GM20000 (cell line): ENCODE data around the gene CPEB3.

Source experiments
- DNase-seq: peaks from one replicate; pipeline ENCODE4 v3.0.0; 2012; ENCODE audit warnings: low spot score
- TF ChIP-seq, protein P1 (sequence below): IDR thresholded peaks from 2 replicates; pipeline ENCODE4 v1.5.1; 2012; ENCODE audit warnings: mild to moderate bottlenecking, control low read depth; ENCODE audit errors: extremely low read depth, missing control alignments

Gene CPEB3

GRCh38 chr10:92108747-92109146, 182.1 kb downstream of the CPEB3 start:
- no peak for DNase-seq
- TF ChIP-seq, protein P1, sequence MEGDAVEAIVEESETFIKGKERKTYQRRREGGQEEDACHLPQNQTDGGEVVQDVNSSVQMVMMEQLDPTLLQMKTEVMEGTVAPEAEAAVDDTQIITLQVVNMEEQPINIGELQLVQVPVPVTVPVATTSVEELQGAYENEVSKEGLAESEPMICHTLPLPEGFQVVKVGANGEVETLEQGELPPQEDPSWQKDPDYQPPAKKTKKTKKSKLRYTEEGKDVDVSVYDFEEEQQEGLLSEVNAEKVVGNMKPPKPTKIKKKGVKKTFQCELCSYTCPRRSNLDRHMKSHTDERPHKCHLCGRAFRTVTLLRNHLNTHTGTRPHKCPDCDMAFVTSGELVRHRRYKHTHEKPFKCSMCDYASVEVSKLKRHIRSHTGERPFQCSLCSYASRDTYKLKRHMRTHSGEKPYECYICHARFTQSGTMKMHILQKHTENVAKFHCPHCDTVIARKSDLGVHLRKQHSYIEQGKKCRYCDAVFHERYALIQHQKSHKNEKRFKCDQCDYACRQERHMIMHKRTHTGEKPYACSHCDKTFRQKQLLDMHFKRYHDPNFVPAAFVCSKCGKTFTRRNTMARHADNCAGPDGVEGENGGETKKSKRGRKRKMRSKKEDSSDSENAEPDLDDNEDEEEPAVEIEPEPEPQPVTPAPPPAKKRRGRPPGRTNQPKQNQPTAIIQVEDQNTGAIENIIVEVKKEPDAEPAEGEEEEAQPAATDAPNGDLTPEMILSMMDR: no peak

- DNase-seq: no peak
- TF ChIP-seq, protein P1: no peak
Observed at GRCh38 chr10:92108120-92108519, 182.8 kb downstream of the CPEB3 start.

GRCh38 chr10:92103376-92104090, 187.3 kb downstream of the CPEB3 start:
- TF ChIP-seq, protein P1: no peak
- no peak for DNase-seq

DNA sequence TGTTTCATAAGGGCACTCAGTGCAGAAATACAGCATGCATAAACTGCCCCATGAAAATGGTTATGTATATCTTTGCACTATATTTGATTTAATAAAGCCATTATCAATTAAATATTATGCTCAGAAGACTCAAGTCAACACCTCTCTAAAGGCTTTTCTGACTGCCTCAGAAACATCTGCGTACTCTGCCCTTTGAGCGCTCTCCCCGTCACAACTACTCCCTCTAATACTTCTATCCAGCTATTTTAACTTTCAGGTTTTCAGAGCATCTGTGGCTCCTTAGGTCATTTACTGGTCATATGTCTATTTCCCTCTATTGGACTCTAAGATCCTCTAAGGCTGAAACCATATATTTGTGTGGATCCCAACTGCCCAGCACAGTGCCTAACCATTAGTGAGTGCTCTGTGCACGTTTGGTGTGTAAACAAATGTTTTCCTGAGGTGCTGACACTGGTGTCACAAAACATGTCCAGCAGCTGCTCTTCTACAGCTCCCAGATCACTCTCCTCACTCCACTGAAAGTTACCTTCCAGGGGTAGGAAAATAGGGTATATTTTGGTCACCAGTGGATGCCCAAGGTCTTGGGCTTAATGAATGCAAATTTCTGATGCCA, 188.2 kb downstream of the CPEB3 start:
- TF ChIP-seq, protein P1: no peak
- no peak for DNase-seq

DNA sequence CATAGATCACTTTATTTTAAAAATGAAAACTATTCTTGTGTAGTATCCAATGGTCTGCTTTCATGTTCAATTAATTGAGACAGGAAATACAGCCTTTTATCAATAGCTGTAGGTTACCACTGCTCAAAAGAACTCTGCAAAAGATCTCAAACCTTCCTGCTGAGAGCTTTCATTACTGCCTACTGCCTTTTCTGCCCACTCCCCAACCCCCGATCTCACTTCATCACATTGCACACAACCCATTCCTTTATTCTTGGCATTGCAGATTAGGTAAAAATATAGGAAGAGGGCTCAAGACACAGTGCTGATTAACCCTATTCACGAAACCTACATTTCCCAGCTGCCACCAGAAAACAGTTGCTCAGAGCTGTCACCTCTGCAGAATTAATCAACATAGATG, 195.9 kb downstream of the CPEB3 start:
- TF ChIP-seq, protein P1: no peak
- DNase-seq: no peak

DNA sequence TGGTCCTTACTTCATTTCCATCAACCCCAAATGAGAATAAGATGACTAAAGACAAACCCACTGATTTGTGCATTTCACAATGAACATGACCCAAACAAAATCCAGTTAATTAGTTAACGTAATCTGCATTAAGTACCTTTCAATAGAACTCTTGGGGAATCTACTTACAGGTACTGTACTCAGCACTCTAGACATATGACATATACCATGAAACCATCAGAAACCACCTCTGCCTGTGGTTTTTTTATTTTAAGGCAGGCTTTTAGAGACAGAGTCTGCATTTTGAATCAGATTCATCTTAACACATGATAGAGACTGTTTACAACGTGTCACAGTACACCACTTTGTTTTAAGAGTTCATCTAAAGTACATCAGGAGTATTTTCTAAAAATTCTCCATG, 198.9 kb downstream of the CPEB3 start:
- TF ChIP-seq, protein P1: no peak
- DNase-seq: no peak

DNA sequence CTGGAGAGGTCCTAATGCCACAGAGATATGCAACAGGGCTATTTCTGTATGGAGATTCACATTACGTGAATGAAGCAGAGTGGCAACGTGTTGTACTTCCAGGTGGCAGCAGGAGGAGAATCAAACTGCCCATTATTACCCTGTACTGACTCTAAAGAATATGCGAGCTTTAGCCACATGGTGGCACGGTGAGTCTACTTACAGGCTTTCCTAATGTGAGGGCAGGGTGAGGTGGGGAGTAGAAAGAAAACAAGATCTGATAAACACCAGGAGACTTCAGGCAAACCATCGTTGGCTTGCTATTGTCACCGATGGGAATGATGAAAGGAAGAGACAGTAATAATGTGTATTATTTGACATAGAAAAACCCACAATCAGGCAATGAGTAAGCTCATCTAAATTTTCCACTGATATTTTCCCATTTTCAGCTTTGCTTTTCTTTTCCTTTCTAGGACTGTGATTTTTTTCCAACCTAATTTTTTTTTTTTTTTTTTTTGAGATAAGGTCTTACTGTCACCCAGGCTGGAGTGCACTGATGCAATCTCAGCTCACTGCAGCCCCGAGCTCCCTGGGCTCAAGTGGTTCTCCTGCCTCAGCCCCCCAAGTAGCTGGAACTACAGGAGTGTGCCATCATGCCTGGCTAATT, 203.0 kb downstream of the CPEB3 start:
- DNase-seq: peak; percentile 67

More for the DNA sequence above, 203.0 kb downstream of the CPEB3 start:
- TF ChIP-seq, protein P1: peak; percentile 71
